ENCODE data around the gene SRSF7. TPM values are rescaled to one million over a fixed set of nuclear protein-coding genes. Genes with fewer than 3 reads are reported as not detected.

SRSF7 gene
- 313 to 438 TPM (median 337 TPM) in 5 replicates for total RNA-seq (2022; extraction: Qiagen RNA extraction)

GRCh38 chr2:38750891-38751595 lies at the start of gene SRSF7:
SRSF7 (minus strand) TSS chr2:38751361; CDS start chr2:38751256, 105 bp downstream.

Other genes starting within 250 kb of the SRSF7 start
- gene HNRNPLL, start 148.4 kb downstream of the SRSF7 start, total RNA-seq (2022; extraction: Qiagen RNA extraction) = 19.3 to 25.5 TPM (median 24.8 TPM) in 5 replicates
- gene GALM, start 85.2 kb downstream of the SRSF7 start, total RNA-seq (2022; extraction: Qiagen RNA extraction) = 15.0 to 22.0 TPM (median 15.4 TPM) in 5 replicates
- 32.5 to 41.8 TPM (median 39.0 TPM) in 5 replicates for gene GEMIN6, start 26.8 kb upstream of the SRSF7 start, total RNA-seq (2022; extraction: Qiagen RNA extraction)
- gene DHX57, start 124.6 kb upstream of the SRSF7 start, total RNA-seq (2022; extraction: Qiagen RNA extraction) = 16.5 to 25.0 TPM (median 19.2 TPM) in 5 replicates
- 38.3 to 42.7 TPM (median 40.6 TPM) in 5 replicates for gene MORN2, start 124.6 kb upstream of the SRSF7 start, total RNA-seq (2022; extraction: Qiagen RNA extraction)
- gene ARHGEF33, start 138.5 kb upstream of the SRSF7 start, total RNA-seq (2022; extraction: Qiagen RNA extraction) = 0.02 to 0.05 TPM (median 0.02 TPM) in 4 of 5 replicates, not detected in the other